SKM-1 (cell line): ENCODE data around the gene MAD1L1.

Experiments used
- DNase-seq: peaks from one replicate; lab custom pipeline; 2025; ENCODE audit not compliant: unreplicated experiment; lab: John Stamatoyannopoulos, UW

Gene MAD1L1

GRCh38 chr7:2141651-2142050, 91.1 kb downstream of the MAD1L1 start:
- DNase-seq: no peak

GRCh38 chr7:2141021-2141410, 91.7 kb downstream of the MAD1L1 start:
- no peak for DNase-seq

- no peak for DNase-seq
Observed at GRCh38 chr7:2140216-2141020, 92.3 kb downstream of the MAD1L1 start.

GRCh38 chr7:2139004-2139699, 93.6 kb downstream of the MAD1L1 start:
- DNase-seq: no peak

- DNase-seq: no peak
Observed at GRCh38 chr7:2138146-2138765, 94.5 kb downstream of the MAD1L1 start.

- no peak for DNase-seq
Observed at GRCh38 chr7:2134740-2135139, 98.0 kb downstream of the MAD1L1 start.

- DNase-seq: no peak
Observed at GRCh38 chr7:2132243-2132642, 100.5 kb downstream of the MAD1L1 start.

GRCh38 chr7:2131800-2132199, 100.9 kb downstream of the MAD1L1 start:
- DNase-seq: no peak

GRCh38 chr7:2131341-2131740, 101.4 kb downstream of the MAD1L1 start:
- no peak for DNase-seq

GRCh38 chr7:2130096-2130375, 102.7 kb downstream of the MAD1L1 start:
- no peak for DNase-seq

- DNase-seq: no peak
Observed at GRCh38 chr7:2129323-2130095, 103.2 kb downstream of the MAD1L1 start.

GRCh38 chr7:2128601-2129322, 104.0 kb downstream of the MAD1L1 start:
- DNase-seq: no peak

- no peak for DNase-seq
Observed at GRCh38 chr7:2126621-2127020, 106.1 kb downstream of the MAD1L1 start.

GRCh38 chr7:2125931-2126330, 106.8 kb downstream of the MAD1L1 start:
- DNase-seq: no peak

- no peak for DNase-seq
Observed at GRCh38 chr7:2124604-2125345, 108.0 kb downstream of the MAD1L1 start.

GRCh38 chr7:2123916-2124315, 108.8 kb downstream of the MAD1L1 start:
- DNase-seq: no peak

- no peak for DNase-seq
Observed at GRCh38 chr7:2123360-2123759, 109.4 kb downstream of the MAD1L1 start.

- no peak for DNase-seq
Observed at GRCh38 chr7:2122651-2123050, 110.1 kb downstream of the MAD1L1 start.

- no peak for DNase-seq
Observed at GRCh38 chr7:2120841-2121830, 111.6 kb downstream of the MAD1L1 start.
